ENCODE results near the gene AMFR. TPM values are rescaled to one million over a fixed set of nuclear protein-coding genes. Genes with fewer than 3 reads are reported as not detected.

AMFR gene
- total RNA-seq, 1 donor from 2014 or later: 136 TPM

- no peak for TF ChIP-seq CTCF (IDR thresholded peaks at IDR 0.05)
- no peak for DNase-seq (ENCODE audit: extremely low spot score, unreplicated experiment)
- H3K36me3 Mint-ChIP-seq (ENCODE audit: unreplicated experiment): peaks cover 67% of the 10 kb centered on the region
- H3K4me3 Mint-ChIP-seq (ENCODE audit: unreplicated experiment): no peak overlapping the region
- H3K27ac Mint-ChIP-seq (ENCODE audit: unreplicated experiment): no peak overlapping the region
- H3K27me3 Mint-ChIP-seq (ENCODE audit: unreplicated experiment): no peaks in the 10 kb centered on the region
- H3K4me1 Mint-ChIP-seq (ENCODE audit: unreplicated experiment): no peaks in the 10 kb centered on the region
- no peaks in the 10 kb centered on the region for H3K9me3 Mint-ChIP-seq (ENCODE audit: unreplicated experiment)
Observed at GRCh38 chr16:56466344-56466743, 41.0 kb upstream of the AMFR start.

- no peaks in the 10 kb centered on the region for H3K9me3 Mint-ChIP-seq (ENCODE audit: unreplicated experiment)
- DNase-seq (ENCODE audit: extremely low spot score, unreplicated experiment): no peak
- no peak for TF ChIP-seq CTCF (IDR thresholded peaks at IDR 0.05)
- no peak overlapping the region for H3K4me3 Mint-ChIP-seq (ENCODE audit: unreplicated experiment)
- no peak overlapping the region for H3K27ac Mint-ChIP-seq (ENCODE audit: unreplicated experiment)
- H3K36me3 Mint-ChIP-seq (ENCODE audit: unreplicated experiment): peaks cover 55% of the 10 kb centered on the region
- no peaks in the 10 kb centered on the region for H3K27me3 Mint-ChIP-seq (ENCODE audit: unreplicated experiment)
- no peaks in the 10 kb centered on the region for H3K4me1 Mint-ChIP-seq (ENCODE audit: unreplicated experiment)
Observed at GRCh38 chr16:56463153-56463552, 37.8 kb upstream of the AMFR start.

GRCh38 chr16:56462064-56462796, 36.9 kb upstream of the AMFR start:
- H3K4me1 Mint-ChIP-seq (ENCODE audit: unreplicated experiment): no peaks in the 10 kb centered on the region
- no peak for DNase-seq (ENCODE audit: extremely low spot score, unreplicated experiment)
- H3K9me3 Mint-ChIP-seq (ENCODE audit: unreplicated experiment): no peaks in the 10 kb centered on the region
- H3K27me3 Mint-ChIP-seq (ENCODE audit: unreplicated experiment): no peaks in the 10 kb centered on the region
- H3K27ac Mint-ChIP-seq (ENCODE audit: unreplicated experiment): no peak overlapping the region
- TF ChIP-seq CTCF (IDR thresholded peaks at IDR 0.05): no peak
- no peak overlapping the region for H3K4me3 Mint-ChIP-seq (ENCODE audit: unreplicated experiment)
- peaks cover 57% of the 10 kb centered on the region for H3K36me3 Mint-ChIP-seq (ENCODE audit: unreplicated experiment)

- Mint-ChIP-seq H3K27ac (ENCODE audit: unreplicated experiment) (no peak overlapping the region), H3K27me3 (ENCODE audit: unreplicated experiment) (no peaks in the 10 kb centered on the region), H3K4me1 (ENCODE audit: unreplicated experiment) (peaks cover 2% of the 10 kb centered on the region), H3K36me3 (ENCODE audit: unreplicated experiment) (peaks cover 53% of the 10 kb centered on the region), H3K9me3 (ENCODE audit: unreplicated experiment) (no peaks in the 10 kb centered on the region), H3K4me3 (ENCODE audit: unreplicated experiment) (no peak overlapping the region)
- no peak for TF ChIP-seq CTCF (IDR thresholded peaks at IDR 0.05)
- no peak for DNase-seq (ENCODE audit: extremely low spot score, unreplicated experiment)
Observed at GRCh38 chr16:56460101-56460500, 34.8 kb upstream of the AMFR start.

- peak overlapping the region; percentile 12 for H3K27ac Mint-ChIP-seq (ENCODE audit: unreplicated experiment)
- H3K27me3 Mint-ChIP-seq (ENCODE audit: unreplicated experiment): no peaks in the 10 kb centered on the region
- H3K4me1 Mint-ChIP-seq (ENCODE audit: unreplicated experiment): peaks cover 5% of the 10 kb centered on the region
- H3K36me3 Mint-ChIP-seq (ENCODE audit: unreplicated experiment): peaks cover 53% of the 10 kb centered on the region
- no peak overlapping the region for H3K4me3 Mint-ChIP-seq (ENCODE audit: unreplicated experiment)
- no peak for DNase-seq (ENCODE audit: extremely low spot score, unreplicated experiment)
- no peak for TF ChIP-seq CTCF (IDR thresholded peaks at IDR 0.05)
- no peaks in the 10 kb centered on the region for H3K9me3 Mint-ChIP-seq (ENCODE audit: unreplicated experiment)
Observed at GRCh38 chr16:56457927-56458470, 32.7 kb upstream of the AMFR start.

Measured in osteocyte (in vitro differentiated cells).